Measurements from ENCODE around the gene EPHA2.

GRCh38 chr1:16161717-16162116 lies 5.8 kb upstream of the EPHA2 start:
- TF ChIP-seq, protein P1, sequence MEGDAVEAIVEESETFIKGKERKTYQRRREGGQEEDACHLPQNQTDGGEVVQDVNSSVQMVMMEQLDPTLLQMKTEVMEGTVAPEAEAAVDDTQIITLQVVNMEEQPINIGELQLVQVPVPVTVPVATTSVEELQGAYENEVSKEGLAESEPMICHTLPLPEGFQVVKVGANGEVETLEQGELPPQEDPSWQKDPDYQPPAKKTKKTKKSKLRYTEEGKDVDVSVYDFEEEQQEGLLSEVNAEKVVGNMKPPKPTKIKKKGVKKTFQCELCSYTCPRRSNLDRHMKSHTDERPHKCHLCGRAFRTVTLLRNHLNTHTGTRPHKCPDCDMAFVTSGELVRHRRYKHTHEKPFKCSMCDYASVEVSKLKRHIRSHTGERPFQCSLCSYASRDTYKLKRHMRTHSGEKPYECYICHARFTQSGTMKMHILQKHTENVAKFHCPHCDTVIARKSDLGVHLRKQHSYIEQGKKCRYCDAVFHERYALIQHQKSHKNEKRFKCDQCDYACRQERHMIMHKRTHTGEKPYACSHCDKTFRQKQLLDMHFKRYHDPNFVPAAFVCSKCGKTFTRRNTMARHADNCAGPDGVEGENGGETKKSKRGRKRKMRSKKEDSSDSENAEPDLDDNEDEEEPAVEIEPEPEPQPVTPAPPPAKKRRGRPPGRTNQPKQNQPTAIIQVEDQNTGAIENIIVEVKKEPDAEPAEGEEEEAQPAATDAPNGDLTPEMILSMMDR (IDR thresholded peaks at IDR 0.05) = no peak
- no peak for TF ChIP-seq ZFX (IDR thresholded peaks at IDR 0.05; ENCODE audit: borderline replicate concordance)
